SU-DHL-6 (cell line): ENCODE data around the gene MCM9.

ENCODE experiments used
- H2AFZ ChIP-seq: fragments of 200-600 bp; sonication (generic); 2 replicates; pipeline ENCODE4 v1.6.1; 2014; ENCODE audit warnings: low read depth, mild to moderate bottlenecking, moderate library complexity, mixed read lengths, antibody characterized with exemption, low read length; ENCODE audit not compliant: severe bottlenecking
- H3F3A ChIP-seq: fragments of 200-600 bp; shearing (Covaris generic); 2 replicates; pipeline ENCODE4 v1.6.0; 2016; ENCODE audit warnings: antibody characterized with exemption, mild to moderate bottlenecking; ENCODE audit not compliant: insufficient read depth
- H3K27ac ChIP-seq: fragments of 200-600 bp; sonication (generic); 2 replicates; pipeline ENCODE4 v1.5.1; 2016; ENCODE audit warnings: low read depth, mild to moderate bottlenecking, low read length, moderate library complexity, mixed read lengths
- H3K27me3 ChIP-seq: fragments of 200-600 bp; sonication (generic), shearing (Covaris generic); 2 replicates; pipeline ENCODE4 v1.6.0; 2014; ENCODE audit warnings: mild to moderate bottlenecking, low read length
- H3K36me3 ChIP-seq: fragments of 200-600 bp; sonication (generic); 2 replicates; pipeline ENCODE4 v1.6.1; 2014; ENCODE audit warnings: mild to moderate bottlenecking, low read length, mixed read lengths
- H3K4me2 ChIP-seq: fragments of 300-600, 200-600 bp; shearing (Covaris generic), sonication (generic); 2 replicates; pipeline ENCODE4 v1.6.0; 2014; ENCODE audit warnings: low read length, low read depth, mild to moderate bottlenecking; ENCODE audit not compliant: poor library complexity, severe bottlenecking
- H3K4me3 ChIP-seq: fragments of 200-600 bp; sonication (generic); 2 replicates; pipeline ENCODE4 v1.5.1; 2014; ENCODE audit warnings: antibody characterized with exemption, low read length, mild to moderate bottlenecking, mixed read lengths; ENCODE audit not compliant: insufficient read depth, poor library complexity, severe bottlenecking
- H3K79me2 ChIP-seq: fragments of 200-600 bp; sonication (generic); 2 replicates; pipeline ENCODE4 v1.6.1; 2014; ENCODE audit warnings: mild to moderate bottlenecking, low read length, moderate library complexity; ENCODE audit not compliant: insufficient read depth
- H3K9ac ChIP-seq: fragments of 200-600 bp; sonication (generic); 2 replicates; pipeline ENCODE4 v1.7.0; 2014; ENCODE audit warnings: mild to moderate bottlenecking, low read length
- H3K9me2 ChIP-seq: fragments of 200-600 bp; sonication (generic); replicated peaks from 2 replicates; pipeline ENCODE4 v1.6.1; 2014; ENCODE audit warnings: low read length; ENCODE audit not compliant: insufficient read depth
- H3K9me3 ChIP-seq: fragments of 200-600 bp; sonication (generic); 2 replicates; pipeline ENCODE4 v1.6.1; 2014; ENCODE audit warnings: low read length, mixed read lengths; ENCODE audit not compliant: insufficient read depth
- H4K20me1 ChIP-seq: fragments of 200-600 bp; sonication (generic); 2 replicates; pipeline ENCODE4 v1.6.1; 2014; ENCODE audit warnings: low read depth, mild to moderate bottlenecking, antibody characterized with exemption, low read length, moderate library complexity, mixed read lengths
- EZH2phosphoT487 ChIP-seq: fragments of 200-600 bp; sonication (generic), shearing (Covaris generic); conservative IDR thresholded peaks from 2 replicates; pipeline ENCODE4 v1.6.1; 2018; ENCODE audit warnings: mild to moderate bottlenecking, antibody characterized with exemption, low read length, moderate library complexity, mixed read lengths
- TF ChIP-seq, protein P1 (sequence below): fragments of 200-600 bp; sonication (generic); IDR thresholded peaks from one replicate; pipeline ENCODE4 v1.5.1; 2017; ENCODE audit warnings: antibody characterized with exemption, mild to moderate bottlenecking, low read length, moderate library complexity; ENCODE audit not compliant: insufficient read depth, poor library complexity, severe bottlenecking

The MCM9 gene

GRCh38 chr6:118940770-118941169, 5.8 kb upstream of the MCM9 start:
- H3K79me2 ChIP-seq = 0 out of 2 replicates have a peak, but pooled peaks cover 7% of the 10 kb centered on the region
- H3K9me2 ChIP-seq = no peaks in the 10 kb centered on the region
- TF ChIP-seq EZH2phosphoT487 = no peak
- TF ChIP-seq, protein P1, sequence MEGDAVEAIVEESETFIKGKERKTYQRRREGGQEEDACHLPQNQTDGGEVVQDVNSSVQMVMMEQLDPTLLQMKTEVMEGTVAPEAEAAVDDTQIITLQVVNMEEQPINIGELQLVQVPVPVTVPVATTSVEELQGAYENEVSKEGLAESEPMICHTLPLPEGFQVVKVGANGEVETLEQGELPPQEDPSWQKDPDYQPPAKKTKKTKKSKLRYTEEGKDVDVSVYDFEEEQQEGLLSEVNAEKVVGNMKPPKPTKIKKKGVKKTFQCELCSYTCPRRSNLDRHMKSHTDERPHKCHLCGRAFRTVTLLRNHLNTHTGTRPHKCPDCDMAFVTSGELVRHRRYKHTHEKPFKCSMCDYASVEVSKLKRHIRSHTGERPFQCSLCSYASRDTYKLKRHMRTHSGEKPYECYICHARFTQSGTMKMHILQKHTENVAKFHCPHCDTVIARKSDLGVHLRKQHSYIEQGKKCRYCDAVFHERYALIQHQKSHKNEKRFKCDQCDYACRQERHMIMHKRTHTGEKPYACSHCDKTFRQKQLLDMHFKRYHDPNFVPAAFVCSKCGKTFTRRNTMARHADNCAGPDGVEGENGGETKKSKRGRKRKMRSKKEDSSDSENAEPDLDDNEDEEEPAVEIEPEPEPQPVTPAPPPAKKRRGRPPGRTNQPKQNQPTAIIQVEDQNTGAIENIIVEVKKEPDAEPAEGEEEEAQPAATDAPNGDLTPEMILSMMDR = no peak
- H3K9ac ChIP-seq = no peak overlapping the region
- H2AFZ ChIP-seq = no peak overlapping the region
- H3K36me3 ChIP-seq = no peaks in the 10 kb centered on the region
- H3K27ac ChIP-seq = no peak overlapping the region
- H3K9me3 ChIP-seq = no peaks in the 10 kb centered on the region; the same call in 1 of the 2 replicates
- no peaks in the 10 kb centered on the region for H3F3A ChIP-seq
- no peak overlapping the region for H3K4me3 ChIP-seq
- H3K4me2 ChIP-seq = no peak overlapping the region
- H4K20me1 ChIP-seq = no peaks in the 10 kb centered on the region
- H3K27me3 ChIP-seq = no peaks in the 10 kb centered on the region

GRCh38 chr6:118939683-118940082, 4.7 kb upstream of the MCM9 start:
- no peak for TF ChIP-seq EZH2phosphoT487
- TF ChIP-seq, protein P1 = no peak
- Histone ChIP-seq H3K36me3 (no peaks in the 10 kb centered on the region), H3K4me2 (no peak overlapping the region), H2AFZ (no peak overlapping the region), H4K20me1 (no peaks in the 10 kb centered on the region), H3K9me3 (no peaks in the 10 kb centered on the region; the same call in 1 of the 2 replicates), H3K79me2 (0 out of 2 replicates have a peak, but pooled peaks cover 8% of the 10 kb centered on the region), H3K4me3 (no peak overlapping the region), H3K27me3 (no peaks in the 10 kb centered on the region), H3K27ac (no peak overlapping the region), H3F3A (peaks cover 1% of the 10 kb centered on the region; the same call in 1 of the 2 replicates), H3K9me2 (no peaks in the 10 kb centered on the region), H3K9ac (no peak overlapping the region)

DNA sequence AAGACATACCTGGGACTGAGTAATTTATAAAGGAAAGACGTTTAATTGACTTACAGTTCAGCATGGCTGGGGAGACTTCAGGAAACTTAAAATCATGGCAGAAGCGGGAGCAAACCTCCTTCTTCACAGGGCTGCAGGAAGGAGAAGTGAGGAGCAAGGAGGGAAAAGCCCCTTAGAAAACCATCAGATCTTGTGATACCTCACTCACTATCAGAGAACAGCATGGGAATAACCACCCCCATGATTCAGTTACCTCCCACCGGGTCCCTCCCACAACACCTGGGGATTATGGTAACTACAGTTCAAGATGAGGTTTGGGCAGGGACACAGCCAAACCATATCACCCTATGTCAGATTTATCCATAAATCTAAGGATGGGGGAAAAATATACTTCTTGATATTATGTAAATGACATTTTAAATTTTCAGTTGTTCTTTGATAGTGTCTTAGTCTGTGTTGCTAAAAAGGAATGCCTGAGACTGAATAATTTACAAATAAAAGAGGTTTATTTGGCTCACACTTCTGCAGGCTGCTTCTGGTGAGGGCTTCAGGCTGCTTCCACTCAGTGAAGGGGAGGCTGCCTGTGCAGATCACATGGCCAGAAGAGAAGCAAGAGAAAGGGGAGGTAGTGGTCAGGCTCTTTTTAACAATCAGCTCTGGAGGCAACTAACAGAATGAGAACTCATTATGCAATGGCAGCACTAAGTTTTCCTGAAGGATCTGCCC, 1.2 kb upstream of the MCM9 start:
- H3K9me3 ChIP-seq = no peaks in the 10 kb centered on the region
- H3K36me3 ChIP-seq = peaks cover 5% of the 10 kb centered on the region; the same call in 1 of the 2 replicates
- H3K9ac ChIP-seq = peak overlapping the region; percentile 100; the same call in 1 of the 2 replicates
- no peak overlapping the region for H2AFZ ChIP-seq
- no peaks in the 10 kb centered on the region for H4K20me1 ChIP-seq
- no peaks in the 10 kb centered on the region for H3K9me2 ChIP-seq
- no peak for TF ChIP-seq EZH2phosphoT487
- TF ChIP-seq, protein P1 = no peak
- H3K27me3 ChIP-seq = no peaks in the 10 kb centered on the region
- H3F3A ChIP-seq = peaks cover 8% of the 10 kb centered on the region; the same call in 1 of the 2 replicates
- peaks cover 27% of the 10 kb centered on the region for H3K79me2 ChIP-seq
- H3K4me3 ChIP-seq = no peak overlapping the region
- H3K27ac ChIP-seq = no peak overlapping the region
- peak overlapping the region; percentile 93 for H3K4me2 ChIP-seq
